Hepatocyte (in vitro differentiated cells): Measurements from ENCODE around the gene TMEM117. TPM values are rescaled to one million over a fixed set of nuclear protein-coding genes. Genes with fewer than 3 reads are reported as not detected.

Experiments used
- DNase-seq: peaks from one replicate; pipeline ENCODE4 v3.0.0-alpha.2; 2016; ENCODE audit warnings: low spot score
- H2AFZ ChIP-seq: fragments of 200-600 bp; sonication (generic); 2 replicates; pipeline ENCODE4 v1.6.0; 2016; ENCODE audit warnings: antibody characterized with exemption, mild to moderate bottlenecking
- H3K27ac ChIP-seq: fragments of 200-600 bp; sonication (generic); 2 replicates; pipeline ENCODE4 v1.5.1; 2016; ENCODE audit warnings: mild to moderate bottlenecking
- H3K27me3 ChIP-seq: fragments of 200-600 bp; sonication (generic); 2 replicates; pipeline ENCODE4 v1.6.1; 2016
- H3K36me3 ChIP-seq: fragments of 200-600 bp; sonication (generic); replicated peaks from 2 replicates; pipeline ENCODE4 v1.5.1; 2016; ENCODE audit warnings: low read depth; ENCODE audit not compliant: insufficient read depth
- H3K4me1 ChIP-seq: fragments of 200-600 bp; sonication (generic); 2 replicates; pipeline ENCODE4 v1.5.1; 2016; ENCODE audit warnings: mild to moderate bottlenecking, moderate library complexity; ENCODE audit not compliant: insufficient read depth
- H3K4me2 ChIP-seq: fragments of 200-600 bp; sonication (generic); 2 replicates; pipeline ENCODE4 v1.6.0; 2016
- H3K4me3 ChIP-seq: fragments of 200-600 bp; sonication (generic); 2 replicates; pipeline ENCODE4 v1.5.1; 2016; ENCODE audit warnings: mild to moderate bottlenecking
- H3K79me2 ChIP-seq: fragments of 200-600 bp; sonication (generic); 2 replicates; pipeline ENCODE4 v1.6.0; 2017; ENCODE audit warnings: mild to moderate bottlenecking
- H3K9me2 ChIP-seq: fragments of 200-600 bp; sonication (generic); replicated peaks from 2 replicates; pipeline ENCODE4 v1.6.0; 2017; ENCODE audit warnings: mild to moderate bottlenecking; ENCODE audit not compliant: insufficient read depth
- H3K9me3 ChIP-seq: fragments of 200-600 bp; sonication (generic); 2 replicates; pipeline ENCODE4 v1.5.1; 2016; ENCODE audit warnings: low read depth, mild to moderate bottlenecking
- H4K20me1 ChIP-seq: fragments of 200-600 bp; sonication (generic); 2 replicates; pipeline ENCODE4 v1.6.0; 2016; ENCODE audit warnings: mild to moderate bottlenecking; ENCODE audit not compliant: insufficient read depth, poor library complexity, severe bottlenecking
- CTCF ChIP-seq: fragments of 200-600 bp; sonication (generic); IDR thresholded peaks from 2 replicates; pipeline ENCODE4 v1.5.1; 2016; ENCODE audit warnings: antibody characterized with exemption, mild to moderate bottlenecking; ENCODE audit not compliant: poor library complexity
- EZH2 ChIP-seq: fragments of 200-600 bp; sonication (generic); IDR thresholded peaks from 2 replicates; pipeline ENCODE4 v1.6.1; 2016; ENCODE audit warnings: antibody characterized with exemption, mild to moderate bottlenecking, borderline replicate concordance
- EZH2phosphoT487 ChIP-seq: fragments of 200-600 bp; sonication (generic); IDR thresholded peaks from one replicate; pipeline ENCODE4 v1.6.1; 2018; ENCODE audit warnings: antibody characterized with exemption, mild to moderate bottlenecking, low read depth, moderate library complexity; ENCODE audit not compliant: unreplicated experiment, severe bottlenecking
- WGBS: methylation state at CpG from one replicate; pipeline ENCODE4 v1.1.6; 2016; ENCODE audit warnings: low lambda C conversion rate; ENCODE audit errors: missing lambda C conversion rate; 5-methylcytosine and 5-hydroxymethylcytosine counted together
- polyA plus RNA-seq: library from polyadenylated mRNA; unstranded; fragments of >200 nt; fragmentation: Nextera tagmentation; extraction: Ambion mirVana; gene quantifications from 2 replicates; pipeline ENCODE4 v1.2.1, GENCODE V29; 2016
- total RNA-seq: library from RNA; depleted of rRNA; stranded (reverse); fragments of >200 nt; gene quantifications from 2 replicates; pipeline ENCODE4 v1.2.3, GENCODE V29; 2014

TMEM117 gene
- total and polyA plus RNA-seq, 2 experiments from 2014 or later, result 12.4 to 47.1 TPM

- no peak overlapping the region for H3K27ac ChIP-seq
- no peak overlapping the region for H3K4me3 ChIP-seq
- H2AFZ ChIP-seq, result no peak overlapping the region
- H3K79me2 ChIP-seq, result no peaks in the 10 kb centered on the region
- no peaks in the 10 kb centered on the region for H4K20me1 ChIP-seq
- H3K9me3 ChIP-seq, result no peaks in the 10 kb centered on the region
- peaks cover 5% of the 10 kb centered on the region for H3K4me1 ChIP-seq
- DNase-seq, result no peak
- H3K9me2 ChIP-seq, result no peaks in the 10 kb centered on the region
- H3K36me3 ChIP-seq, result no peaks in the 10 kb centered on the region
- TF ChIP-seq EZH2 (no peak), EZH2phosphoT487 (no peak), CTCF (no peak)
- H3K27me3 ChIP-seq, result no peaks in the 10 kb centered on the region
- no peak overlapping the region for H3K4me2 ChIP-seq
Observed at GRCh38 chr12:44287545-44287944, 451.7 kb downstream of the TMEM117 start.

GRCh38 chr12:44294649-44295048 is 458.8 kb downstream of the TMEM117 start:
- no peak for DNase-seq
- Histone ChIP-seq H3K4me2 (no peak overlapping the region), H3K79me2 (no peaks in the 10 kb centered on the region), H4K20me1 (no peaks in the 10 kb centered on the region), H3K4me1 (peaks cover 13% of the 10 kb centered on the region), H3K27me3 (no peaks in the 10 kb centered on the region), H3K9me3 (no peaks in the 10 kb centered on the region), H2AFZ (no peak overlapping the region), H3K36me3 (no peaks in the 10 kb centered on the region), H3K9me2 (no peaks in the 10 kb centered on the region), H3K4me3 (no peak overlapping the region), H3K27ac (no peak overlapping the region)
- no peak for TF ChIP-seq EZH2phosphoT487
- TF ChIP-seq EZH2, result no peak
- TF ChIP-seq CTCF, result no peak
- WGBS, result 96% methylated on average over 1 of the region's 1 CpG

- Histone ChIP-seq H3K27me3 (no peaks in the 10 kb centered on the region), H3K4me3 (no peak overlapping the region), H3K4me1 (peaks cover 19% of the 10 kb centered on the region), H4K20me1 (no peaks in the 10 kb centered on the region), H3K27ac (peak overlapping the region; percentile 94), H3K9me2 (no peaks in the 10 kb centered on the region), H3K36me3 (no peaks in the 10 kb centered on the region), H2AFZ (no peak overlapping the region), H3K79me2 (no peaks in the 10 kb centered on the region), H3K9me3 (no peaks in the 10 kb centered on the region), H3K4me2 (no peak overlapping the region)
- 95% methylated on average over 4 of the region's 4 CpGs for WGBS
- no peak for DNase-seq
- no peak for TF ChIP-seq EZH2
Observed at GRCh38 chr12:44295958-44296623, 460.2 kb downstream of the TMEM117 start.

- H3K9me2 ChIP-seq, result no peaks in the 10 kb centered on the region
- H3K4me1 ChIP-seq, result peaks cover 19% of the 10 kb centered on the region
- WGBS, result 89% methylated on average over 4 of the region's 4 CpGs
- H2AFZ ChIP-seq, result no peak overlapping the region
- H4K20me1 ChIP-seq, result no peaks in the 10 kb centered on the region
- no peaks in the 10 kb centered on the region for H3K79me2 ChIP-seq
- no peak for TF ChIP-seq EZH2phosphoT487
- no peak for TF ChIP-seq CTCF
- TF ChIP-seq EZH2, result no peak
- no peaks in the 10 kb centered on the region for H3K36me3 ChIP-seq
- no peak overlapping the region for H3K4me3 ChIP-seq
- H3K27me3 ChIP-seq, result no peaks in the 10 kb centered on the region
- DNase-seq, result peak; percentile 57
- H3K4me2 ChIP-seq, result no peak overlapping the region
- no peaks in the 10 kb centered on the region for H3K9me3 ChIP-seq
- H3K27ac ChIP-seq, result peak overlapping the region; percentile 94
Observed at GRCh38 chr12:44296624-44297197, 460.8 kb downstream of the TMEM117 start.
